Spleen (tissue), 7 donors: ENCODE data around the gene DAPK2.

ENCODE experiments used
- POLR2A ChIP-seq, 3 donors: fragments of 450-650 bp; IDR thresholded peaks; one replicate each; pipeline ENCODE4 v1.5.1; 2017; ENCODE audit warnings: antibody characterized with exemption in 3 of 3, mild to moderate bottlenecking in 1 of 3
- POLR2AphosphoS5 ChIP-seq, 3 donors: sonication (generic); formaldehyde crosslinking; IDR thresholded peaks; one replicate each; pipeline ENCODE4 v1.5.1; 2017; ENCODE audit warnings: antibody characterized with exemption in 3 of 3
- TF ChIP-seq, protein P1 (sequence below), 11 experiments: fragments of 200-600 bp in 7 of 11; fragments of 450-650 bp in 4 of 11; sonication (generic) in 4 of 11; IDR thresholded peaks in 8 of 11; conservative IDR thresholded peaks in 3 of 11; 1 replicate in 7 of 11; 2 replicates in 4 of 11; pipeline versions ENCODE4 v1.4.0 to v1.8.0; 2016 to 2021; ENCODE audit warnings: antibody characterized with exemption in 11 of 11, inconsistent platforms in 4 of 11, mild to moderate bottlenecking in 1 of 11
- donor health status: DM: no; HTN: no; CAD: no; lungs with moderate emphysema.
- donor health status: DM: no; HTN: no; CAD: no.
- donor health status: DM: no; HTN: no; CAD: no.

DNA sequence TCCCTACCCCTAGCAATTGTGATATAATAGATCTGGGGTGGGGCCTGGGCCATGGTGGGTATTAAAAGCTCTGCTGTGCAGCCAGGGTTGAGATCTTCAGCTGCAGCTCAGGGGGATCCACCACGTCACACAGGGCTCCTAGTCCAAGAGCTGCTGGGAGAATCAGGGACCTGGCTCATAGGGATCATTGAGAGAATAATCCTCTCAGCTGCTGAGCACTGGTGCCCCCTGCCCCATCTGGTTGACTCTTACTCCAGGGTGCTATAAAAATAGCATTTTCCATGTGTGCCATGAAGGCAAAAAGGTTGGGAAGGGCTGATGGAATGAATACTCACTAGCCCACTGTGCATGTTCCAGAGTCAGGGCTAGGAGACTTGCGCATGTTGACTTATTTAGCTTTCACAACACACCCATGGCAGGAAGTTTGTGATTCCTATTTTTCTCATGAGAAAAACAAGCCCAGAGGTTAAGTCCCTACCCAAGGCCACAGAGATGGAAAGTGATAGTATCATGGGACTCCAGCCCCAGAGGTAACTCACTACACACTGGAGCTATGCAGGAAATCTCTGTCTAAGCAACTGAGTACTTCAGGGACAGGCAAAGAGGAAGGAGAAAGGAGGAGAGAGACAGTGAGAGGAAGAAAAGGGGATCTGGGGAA lies 118.0 kb downstream of the DAPK2 start:
- TF ChIP-seq, protein P1, sequence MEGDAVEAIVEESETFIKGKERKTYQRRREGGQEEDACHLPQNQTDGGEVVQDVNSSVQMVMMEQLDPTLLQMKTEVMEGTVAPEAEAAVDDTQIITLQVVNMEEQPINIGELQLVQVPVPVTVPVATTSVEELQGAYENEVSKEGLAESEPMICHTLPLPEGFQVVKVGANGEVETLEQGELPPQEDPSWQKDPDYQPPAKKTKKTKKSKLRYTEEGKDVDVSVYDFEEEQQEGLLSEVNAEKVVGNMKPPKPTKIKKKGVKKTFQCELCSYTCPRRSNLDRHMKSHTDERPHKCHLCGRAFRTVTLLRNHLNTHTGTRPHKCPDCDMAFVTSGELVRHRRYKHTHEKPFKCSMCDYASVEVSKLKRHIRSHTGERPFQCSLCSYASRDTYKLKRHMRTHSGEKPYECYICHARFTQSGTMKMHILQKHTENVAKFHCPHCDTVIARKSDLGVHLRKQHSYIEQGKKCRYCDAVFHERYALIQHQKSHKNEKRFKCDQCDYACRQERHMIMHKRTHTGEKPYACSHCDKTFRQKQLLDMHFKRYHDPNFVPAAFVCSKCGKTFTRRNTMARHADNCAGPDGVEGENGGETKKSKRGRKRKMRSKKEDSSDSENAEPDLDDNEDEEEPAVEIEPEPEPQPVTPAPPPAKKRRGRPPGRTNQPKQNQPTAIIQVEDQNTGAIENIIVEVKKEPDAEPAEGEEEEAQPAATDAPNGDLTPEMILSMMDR (IDR thresholded peaks at IDR 0.05 in 8 of 11, conservative IDR thresholded peaks at IDR 0.05 in 3 of 11), result no peak
- no peak for TF ChIP-seq POLR2AphosphoS5 (IDR thresholded peaks at IDR 0.05)
- no peak for TF ChIP-seq POLR2A (IDR thresholded peaks at IDR 0.05)
